SK-N-DZ (cell line): ENCODE data around the gene PTPRH.
A peak's percentile ranks its signal among the peaks of the same experiment; 100 is the strongest.
"Not testable (repeated sequence)": the region's sequence is repeated elsewhere in the genome, so short reads cannot be mapped to it uniquely, and the experiment has no call there.

Source experiments
- DNase-seq: peaks from one replicate; pipeline ENCODE4 v3.0.0-alpha.2; 2015; ENCODE audit warnings: low spot score

Gene PTPRH

GRCh38 chr19:55188625-55189024 is 20.7 kb downstream of the PTPRH start:
- DNase-seq = no peak

GRCh38 chr19:55186080-55186479 is 23.2 kb downstream of the PTPRH start:
- no peak for DNase-seq

DNA sequence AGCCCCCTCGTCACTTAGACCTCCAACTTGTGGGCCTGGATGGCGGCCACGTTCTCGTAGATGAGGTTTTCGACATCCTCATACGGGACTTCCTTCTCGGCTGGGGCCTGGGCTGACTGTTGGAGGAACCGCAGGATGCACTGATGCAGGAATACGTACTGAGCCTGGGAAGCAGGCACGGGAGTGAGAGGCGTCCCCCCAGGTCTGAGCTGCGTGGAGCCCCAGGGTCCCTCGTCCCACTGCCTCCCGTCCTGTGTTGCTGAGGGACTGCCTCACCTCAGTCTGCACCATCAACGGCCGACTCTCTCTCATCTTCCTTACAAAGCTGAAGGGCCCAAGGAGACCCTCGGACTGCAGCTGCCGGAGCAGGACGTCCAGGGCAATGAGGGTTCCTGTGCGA is 27.6 kb downstream of the PTPRH start:
- DNase-seq = no peak

- no peak for DNase-seq
Measured at GRCh38 chr19:55179606-55180484, 29.5 kb downstream of the PTPRH start, which contains the start of gene SYT5. SYT5 (minus strand) TSS chr19:55180289; CDS start chr19:55179041, 1,248 bp downstream.

DNA sequence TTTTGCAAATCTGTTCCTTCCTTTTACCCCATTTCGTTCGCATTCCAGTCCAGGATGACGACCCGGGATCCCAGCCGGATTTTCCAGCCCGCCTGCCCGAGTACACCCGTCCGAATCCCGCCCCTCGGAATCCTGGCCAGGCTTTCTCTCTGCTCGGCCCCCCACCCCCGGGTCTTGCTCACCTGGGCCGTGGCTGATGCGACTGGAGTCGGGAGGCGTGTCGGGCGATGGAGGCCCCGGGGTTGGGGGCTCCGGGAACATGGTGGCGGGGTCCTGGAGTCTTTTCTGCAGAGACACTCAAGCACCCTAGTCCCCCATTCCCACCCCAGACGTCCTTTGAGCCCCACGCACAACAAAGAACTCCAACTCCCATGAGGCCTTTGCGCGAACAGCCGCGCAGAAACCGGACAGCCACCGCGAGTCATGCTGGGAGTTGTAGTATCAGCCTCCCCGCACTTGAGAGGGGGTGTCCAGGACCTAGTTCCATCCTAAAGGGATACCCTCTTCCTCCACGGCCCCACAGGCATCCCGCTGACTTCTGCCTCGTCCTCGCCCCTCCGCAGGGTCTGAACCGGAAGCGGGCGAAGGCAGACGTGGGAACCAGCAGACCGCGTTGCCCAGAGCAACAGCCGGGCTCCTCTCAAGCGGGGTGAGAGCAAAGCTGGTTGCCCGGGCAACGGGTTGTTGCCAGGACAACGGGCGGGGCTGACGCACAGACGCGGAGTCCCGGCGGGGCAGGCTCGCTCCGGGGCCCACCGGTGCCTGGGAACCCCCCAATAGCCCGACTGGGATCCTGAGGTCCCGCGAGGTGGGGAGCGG is 30.3 kb downstream of the PTPRH start:
- peak; percentile 73 for DNase-seq

- DNase-seq = no peak
Measured at GRCh38 chr19:55176076-55176475, 33.2 kb downstream of the PTPRH start.

GRCh38 chr19:55175117-55175867 is 34.0 kb downstream of the PTPRH start:
- no peak for DNase-seq

DNA sequence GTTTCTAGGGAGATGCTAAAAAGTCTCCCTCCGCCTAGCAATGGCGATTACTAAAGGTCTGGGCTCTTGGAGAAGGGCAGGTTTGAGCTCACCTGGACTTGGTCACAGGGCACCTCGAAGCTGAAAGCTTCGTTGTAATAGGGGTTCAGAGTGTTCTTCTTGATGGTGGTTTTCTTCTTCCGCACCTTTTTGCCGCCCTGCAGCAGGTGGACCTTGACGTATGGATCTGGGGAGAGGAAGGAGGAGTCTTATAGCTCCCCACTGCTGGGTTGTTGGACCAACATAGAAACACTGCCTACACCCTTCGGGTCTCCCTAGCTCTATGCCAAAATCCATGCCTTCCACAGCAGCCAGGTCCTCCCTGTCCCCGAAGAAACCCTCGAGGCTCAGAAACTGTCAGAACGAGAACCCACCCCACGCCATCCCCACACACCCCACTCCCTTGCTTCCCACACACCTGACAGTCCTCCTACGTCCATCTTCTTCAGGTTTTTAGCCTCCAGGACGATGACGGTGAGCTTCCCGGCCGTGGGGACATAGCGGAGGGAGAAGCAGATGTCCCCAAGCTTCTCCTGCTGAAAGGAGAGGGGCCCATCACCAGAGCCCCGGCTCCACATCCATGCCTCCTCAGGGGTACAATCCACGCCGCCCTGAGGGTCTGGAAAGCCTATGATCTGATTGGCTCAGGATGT is 34.7 kb downstream of the PTPRH start:
- no peak for DNase-seq

DNA sequence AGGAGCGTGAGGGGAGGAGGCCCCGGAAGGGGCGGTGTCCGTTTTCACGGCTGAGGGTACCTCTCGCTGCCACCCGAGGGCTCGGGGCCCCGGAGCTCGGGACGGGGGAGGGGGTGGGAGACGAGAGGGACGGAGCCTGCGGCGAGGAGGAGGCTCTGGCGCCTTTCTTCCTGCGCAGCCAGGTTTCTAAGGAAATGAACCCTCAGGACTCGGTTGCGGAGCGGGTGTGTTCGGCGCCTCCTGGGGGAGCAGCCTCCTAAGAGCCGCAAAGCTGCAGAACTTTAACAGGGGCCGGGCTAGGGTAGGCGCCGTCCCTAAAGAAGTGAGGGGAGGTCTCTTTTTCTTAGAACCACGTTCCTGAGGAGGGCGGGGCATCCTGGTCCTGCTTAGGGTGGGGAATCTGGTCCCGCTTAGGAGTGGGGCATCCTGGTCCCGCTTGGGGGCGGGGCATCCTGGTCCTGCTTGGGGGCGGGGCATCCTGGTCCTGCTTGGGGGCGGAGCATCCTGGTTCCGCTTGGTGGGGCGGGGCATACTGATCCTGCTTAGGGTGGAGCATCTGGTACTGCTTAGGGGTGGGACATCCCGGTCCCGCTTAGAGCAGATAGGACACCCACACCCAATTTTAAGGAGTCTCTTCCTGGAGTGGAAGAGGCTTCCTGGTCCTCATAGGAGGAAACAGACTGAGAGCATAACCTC is 35.4 kb downstream of the PTPRH start:
- DNase-seq = peak; percentile 34

DNA sequence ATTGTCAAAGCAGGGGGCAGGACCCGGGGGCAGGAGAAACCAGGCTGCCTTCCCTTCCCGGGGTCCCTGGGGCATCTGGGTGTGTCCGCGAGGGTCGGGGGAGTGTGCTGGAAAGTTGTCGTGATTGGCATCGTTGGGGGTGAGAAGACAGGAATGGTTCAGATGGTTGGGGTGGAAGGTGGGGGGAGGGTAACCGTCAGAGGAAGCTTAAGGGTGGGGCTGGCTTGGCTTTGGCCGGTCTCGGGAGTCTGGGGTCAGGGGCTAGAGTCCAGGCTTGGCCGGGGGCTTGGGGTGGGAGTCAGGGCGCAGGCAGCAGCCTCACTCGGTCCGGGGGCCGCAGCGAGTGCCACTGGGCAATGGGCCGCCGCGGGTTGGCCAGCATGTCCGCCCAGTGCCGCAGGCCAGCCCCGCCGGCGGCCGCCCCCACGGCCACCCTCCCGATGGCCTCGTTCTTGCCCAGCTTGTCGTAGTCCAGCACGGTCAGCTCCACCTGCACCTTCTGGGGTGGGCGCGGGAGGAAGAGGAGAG is 36.1 kb downstream of the PTPRH start:
- no peak for DNase-seq

GRCh38 chr19:55172741-55173140 is 36.6 kb downstream of the PTPRH start:
- no peak for DNase-seq

GRCh38 chr19:55172318-55172717 is 37.0 kb downstream of the PTPRH start:
- DNase-seq = not testable (repeated sequence)

GRCh38 chr19:55171440-55171839 is 37.9 kb downstream of the PTPRH start:
- DNase-seq = no peak

- no peak for DNase-seq
Measured at GRCh38 chr19:55169136-55169535, 40.2 kb downstream of the PTPRH start.

DNA sequence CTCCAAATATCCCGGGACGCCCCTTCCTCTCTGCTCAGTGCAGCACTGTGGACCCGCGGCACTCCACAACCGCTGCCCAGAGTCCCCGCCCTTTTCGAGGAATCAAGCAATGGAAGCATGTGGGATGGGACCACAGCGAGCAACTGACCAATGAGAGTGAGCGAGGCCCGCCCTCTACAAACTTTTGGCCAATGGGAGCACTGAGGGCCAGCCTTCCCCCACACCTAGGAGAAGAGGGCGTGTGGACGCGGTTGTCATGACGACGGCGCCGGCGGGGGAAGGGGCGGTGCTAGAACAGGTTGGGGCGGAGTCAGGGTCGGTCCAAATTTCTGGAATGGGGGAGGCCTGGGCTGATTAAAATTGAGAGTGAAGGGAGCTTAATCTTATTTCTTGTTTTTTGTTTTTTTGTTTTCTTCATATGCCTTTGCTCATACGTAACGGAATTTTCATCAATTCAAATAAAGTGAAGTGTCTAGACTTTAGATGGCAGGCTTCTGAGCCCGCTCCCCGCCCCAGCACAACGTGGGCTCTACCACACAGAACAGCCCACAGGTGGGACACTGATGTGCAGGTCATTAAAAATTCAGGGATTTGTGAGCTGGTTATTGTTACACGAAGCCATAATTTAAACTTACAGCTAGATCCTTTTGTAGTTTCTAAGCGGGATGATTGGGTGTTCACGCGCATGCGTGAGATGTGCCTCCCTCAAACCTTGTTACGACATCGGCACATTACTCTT is 42.6 kb downstream of the PTPRH start, which contains the start of gene DNAAF3:
Gene DNAAF3, minus strand, starts transcription at position 84 of the 739 bp plus-strand sequence. CDS start 200 bp downstream, outside the sequence.
- peak; percentile 90 for DNase-seq

DNA sequence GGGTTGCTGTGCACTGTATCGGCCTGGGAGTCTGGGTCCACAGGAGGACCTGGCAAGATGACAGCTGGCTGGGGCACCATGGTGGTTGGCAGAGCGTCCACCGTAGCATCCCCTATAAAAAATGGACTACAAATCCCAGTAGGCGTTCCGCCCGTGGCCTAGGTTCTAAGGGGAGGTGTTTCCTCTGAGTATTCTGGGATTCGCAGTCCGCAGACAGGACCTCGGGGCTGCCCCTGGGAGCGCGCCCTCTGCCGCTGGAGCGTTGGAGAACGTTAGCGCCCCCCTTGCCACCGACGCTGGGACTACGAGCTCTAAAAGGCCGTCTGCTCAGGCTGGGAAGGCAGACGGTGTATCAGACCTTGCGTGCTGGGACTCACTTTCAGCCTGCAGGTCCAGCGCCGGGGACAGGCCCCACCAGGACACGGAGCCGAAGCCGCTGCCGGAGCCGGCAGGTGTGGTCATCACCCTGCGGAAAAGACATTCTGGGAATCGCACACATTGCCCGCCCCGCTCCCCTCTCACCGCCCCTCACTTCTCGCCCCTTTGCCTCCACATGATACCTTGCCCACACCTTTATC is 43.3 kb downstream of the PTPRH start:
- peak; percentile 69 for DNase-seq

DNA sequence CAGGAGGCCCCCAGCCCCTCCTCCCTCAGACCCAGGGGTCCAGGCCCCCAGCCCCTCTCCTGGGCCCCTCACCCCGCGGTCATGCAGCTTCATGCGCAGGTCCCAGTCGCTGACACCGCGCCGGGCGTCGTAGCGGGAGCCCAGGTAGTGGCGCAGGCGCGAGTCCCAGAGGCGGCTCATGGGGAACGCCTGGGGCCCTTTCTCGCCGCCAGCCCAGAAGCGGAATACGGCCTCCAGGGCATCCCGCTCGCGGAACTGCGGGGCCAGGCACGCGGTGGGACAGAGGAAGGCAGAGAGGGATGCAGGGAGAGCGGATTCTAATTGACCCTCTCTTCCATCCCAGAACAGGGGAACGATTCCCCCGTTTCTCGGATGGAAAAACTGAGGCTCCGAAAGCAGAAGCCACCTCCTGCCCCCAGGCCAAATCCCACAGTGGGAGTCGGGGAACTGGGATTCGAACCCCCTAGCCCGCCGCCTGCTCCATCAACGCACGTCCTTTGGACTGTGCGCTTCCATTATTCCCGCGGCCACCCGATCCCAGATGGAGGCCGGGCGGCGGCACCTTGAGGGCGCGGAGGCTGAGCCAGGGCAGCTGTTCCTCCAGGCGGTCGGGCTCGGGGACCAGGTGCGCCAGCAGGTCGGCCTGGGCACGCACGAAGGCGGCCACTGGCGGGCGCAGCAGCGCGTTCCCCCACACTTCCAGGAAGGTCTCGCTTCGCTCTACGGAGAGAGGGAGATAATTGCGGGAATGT is 47.6 kb downstream of the PTPRH start:
- no peak for DNase-seq

- no peak for DNase-seq
Measured at GRCh38 chr19:55160986-55161365, 48.3 kb downstream of the PTPRH start.
